RPMI7951 (cell line): ENCODE measurements around the gene EEF2K. TPM values are rescaled to one million over a fixed set of nuclear protein-coding genes. Genes with fewer than 3 reads are reported as not detected.
"Not testable (repeated sequence)": the region's sequence is repeated elsewhere in the genome, so short reads cannot be mapped to it uniquely, and the experiment has no call there.

Experiments used
- DNase-seq: peaks from one replicate; pipeline ENCODE4 v3.0.0-alpha.2; 2012; ENCODE audit warnings: low read depth
- total RNA-seq: library from RNA; depleted of rRNA; stranded (reverse); fragments of >200 nt; shearing (Covaris generic); gene quantifications from 2 replicates; pipeline ENCODE4 v1.2.3, GENCODE V29; 2014

Gene EEF2K
- total RNA-seq, 1 experiment from 2014 or later, result 15.7 TPM

GRCh38 chr16:22293137-22294106 is 87.3 kb downstream of the EEF2K start:
- no peak for DNase-seq

- DNase-seq, result no peak
These were observed 90.4 kb downstream of the EEF2K start for GRCh38 chr16:22296225-22297113.

- DNase-seq, result peak; percentile 92
These were observed 91.2 kb downstream of the EEF2K start, which contains the start of gene POLR3E for GRCh38 chr16:22297114-22297870. POLR3E (plus strand) TSS chr16:22297409; CDS start chr16:22302969, 5,560 bp downstream.

DNA sequence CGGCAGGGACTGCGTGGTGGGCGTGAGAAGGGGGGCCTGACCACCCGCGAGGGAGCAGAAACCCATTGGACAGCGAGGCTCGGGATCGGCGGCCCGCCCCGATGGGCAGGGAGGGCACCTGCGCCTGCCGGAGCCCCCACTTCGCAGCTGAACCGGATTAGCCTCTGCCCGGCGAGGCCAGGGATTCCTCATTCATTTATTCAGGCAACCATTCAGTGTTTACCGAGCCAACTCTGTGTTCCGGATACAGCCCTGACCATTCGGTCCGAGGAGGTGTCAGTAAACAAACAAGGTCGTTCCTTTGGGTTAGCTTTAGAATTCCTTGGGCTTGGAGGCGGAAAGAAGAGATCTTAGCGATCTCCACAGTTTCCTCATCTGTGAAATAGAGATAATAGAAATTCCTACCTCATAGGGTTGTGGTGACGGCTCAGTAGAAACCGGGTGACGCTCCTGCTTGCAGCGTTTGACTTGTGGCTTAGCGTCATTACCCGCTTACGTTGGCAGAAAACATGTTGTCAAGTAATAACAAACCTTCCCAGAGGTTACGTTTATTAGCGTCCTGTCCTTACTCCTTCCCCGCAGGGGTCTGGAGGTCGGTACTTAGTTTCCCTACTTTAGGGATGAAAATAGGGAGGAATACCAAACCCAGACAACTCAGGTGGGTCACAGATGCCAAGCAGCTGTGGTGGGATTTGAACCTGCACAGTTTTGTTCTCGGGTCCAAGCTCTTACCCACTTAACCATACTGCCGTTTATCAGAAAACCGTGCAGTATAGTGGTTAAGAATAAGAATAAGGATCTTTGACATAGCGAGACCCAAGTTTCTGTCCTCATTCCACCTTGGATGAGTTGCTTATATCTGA is 92.0 kb downstream of the EEF2K start:
- peak; percentile 91 for DNase-seq

- DNase-seq, result no peak
These were observed 93.0 kb downstream of the EEF2K start for GRCh38 chr16:22299036-22299435.

DNA sequence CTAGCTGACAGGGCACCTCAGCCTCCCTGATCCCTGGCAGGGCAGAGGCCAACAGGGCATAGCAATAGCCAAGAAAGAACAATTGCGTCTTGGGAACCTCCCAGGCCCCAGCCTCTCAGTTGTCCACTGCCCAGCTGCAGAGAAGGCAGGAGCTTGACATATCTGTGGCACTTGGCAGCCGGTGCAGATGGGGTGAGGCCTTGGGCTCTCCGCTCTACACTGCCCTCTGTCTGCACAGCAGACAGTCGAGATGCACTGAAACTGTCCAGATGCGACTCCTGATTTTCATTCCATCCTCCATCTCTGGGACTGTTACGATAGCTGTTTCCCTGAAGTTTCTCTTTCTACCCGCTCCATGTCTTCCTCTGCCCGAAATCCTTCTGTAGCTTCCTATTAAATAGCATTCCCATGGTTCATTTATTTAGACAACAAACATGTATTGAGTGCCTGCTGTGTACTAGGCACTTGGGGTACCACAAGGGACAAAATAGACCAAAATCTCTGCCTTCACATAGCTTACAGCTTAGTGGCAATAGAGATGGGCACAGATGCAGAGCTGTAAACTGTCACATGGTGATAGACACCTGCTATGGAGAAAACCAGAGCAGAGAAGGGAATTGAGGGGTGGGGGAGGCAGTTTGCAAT is 94.5 kb downstream of the EEF2K start:
- peak; percentile 59 for DNase-seq

DNA sequence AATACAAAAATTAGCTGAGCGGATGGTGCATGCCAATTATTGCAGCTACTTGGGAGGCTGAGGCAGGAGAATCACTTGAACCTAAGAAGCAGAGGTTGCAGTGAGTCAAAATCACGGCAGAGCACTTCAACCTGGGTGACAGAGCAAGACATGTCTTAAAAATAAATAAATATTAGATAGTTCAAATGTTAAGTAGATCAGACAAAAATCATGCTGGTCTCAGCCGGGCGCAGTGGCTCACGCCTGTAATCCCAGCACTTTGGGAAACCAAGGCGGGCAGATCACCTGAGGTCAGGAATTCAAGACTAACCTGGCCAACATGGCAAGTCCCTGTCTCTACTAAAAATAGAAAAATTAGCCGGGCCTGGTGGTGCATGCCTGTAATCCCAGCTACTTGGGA is 95.3 kb downstream of the EEF2K start:
- not testable (repeated sequence) for DNase-seq

DNA sequence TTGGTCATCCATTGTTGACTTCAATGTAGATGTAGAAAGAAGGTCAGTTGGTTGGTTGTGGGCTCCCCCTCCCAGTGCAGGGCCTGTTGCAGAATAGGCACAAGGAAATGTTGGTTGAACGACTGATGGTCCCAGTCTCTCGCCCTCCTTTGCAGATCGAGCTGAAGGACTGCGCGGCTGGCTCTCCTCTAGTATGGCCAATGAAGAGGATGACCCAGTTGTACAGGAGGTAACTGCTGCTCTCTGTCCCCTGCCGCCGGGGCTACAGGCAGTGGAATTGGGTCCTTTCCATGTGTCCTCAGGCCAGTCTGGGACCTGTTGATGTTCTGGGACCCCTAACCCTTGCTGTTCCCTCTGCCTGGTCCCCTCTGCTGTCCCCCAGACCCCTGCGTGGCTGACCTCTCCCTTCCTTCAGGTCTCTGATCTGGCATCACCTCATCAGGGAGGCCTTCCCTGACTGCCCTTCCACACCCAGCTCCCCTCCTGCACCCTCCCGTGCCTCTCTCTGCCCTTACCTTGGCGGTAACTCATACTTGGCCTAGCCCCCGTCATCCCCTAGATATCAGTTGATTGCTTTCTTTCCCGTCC is 96.8 kb downstream of the EEF2K start:
- DNase-seq, result no peak

- no peak for DNase-seq
These were observed 98.3 kb downstream of the EEF2K start for GRCh38 chr16:22304411-22304810.

GRCh38 chr16:22306788-22307187 is 100.7 kb downstream of the EEF2K start:
- DNase-seq, result no peak

DNA sequence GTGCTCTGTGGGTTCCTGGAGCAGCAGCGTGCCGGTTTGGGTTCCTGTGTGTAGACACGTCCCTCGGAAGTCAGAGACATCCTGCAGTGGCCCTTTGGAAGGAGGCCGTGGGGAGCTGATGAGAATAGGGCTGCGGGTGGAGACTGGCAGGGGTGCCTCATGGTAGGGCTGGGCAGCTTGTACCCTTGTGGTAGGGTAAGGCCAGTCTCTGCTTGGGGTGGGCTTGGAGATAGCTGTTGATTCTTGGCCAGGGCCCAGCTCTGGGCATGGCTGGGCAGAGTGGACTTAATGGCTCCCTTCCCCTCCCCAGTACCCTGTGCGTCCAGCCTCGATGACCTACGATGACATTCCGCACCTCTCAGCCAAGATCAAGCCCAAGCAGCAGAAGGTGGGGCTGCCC is 101.8 kb downstream of the EEF2K start:
- no peak for DNase-seq

DNA sequence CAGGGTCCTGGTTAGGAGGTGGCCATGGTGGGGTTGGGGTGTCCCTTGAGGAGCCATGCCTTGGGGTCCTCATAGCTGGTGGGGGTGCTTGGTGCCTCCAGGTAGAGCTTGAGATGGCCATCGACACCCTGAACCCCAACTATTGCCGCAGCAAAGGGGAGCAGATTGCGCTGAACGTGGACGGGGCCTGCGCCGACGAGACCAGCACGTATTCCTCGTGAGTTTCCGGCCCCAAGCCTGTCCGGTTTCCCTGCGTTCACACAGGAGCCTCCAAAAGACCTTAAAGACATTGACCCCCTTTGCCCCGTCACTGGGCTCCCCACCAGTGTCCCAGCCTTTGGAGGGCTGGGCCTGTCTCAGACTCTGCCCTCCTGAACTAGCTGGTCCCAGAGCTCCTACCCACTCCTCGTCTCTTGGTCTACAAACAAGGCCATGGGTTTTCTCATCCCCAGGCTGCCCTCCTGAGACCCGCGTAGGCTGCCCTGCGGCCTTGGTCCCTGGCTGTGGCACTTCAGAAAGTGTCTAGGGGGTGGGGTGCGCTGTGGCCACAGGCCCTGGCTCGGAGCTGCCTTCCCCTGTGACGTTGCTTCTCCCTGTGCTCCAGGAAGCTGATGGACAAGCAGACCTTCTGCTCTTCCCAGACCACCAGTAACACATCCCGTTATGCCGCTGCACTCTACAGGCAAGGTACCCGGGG is 102.9 kb downstream of the EEF2K start:
- no peak for DNase-seq

- no peak for DNase-seq
These were observed 105.4 kb downstream of the EEF2K start for GRCh38 chr16:22311520-22311919.

GRCh38 chr16:22312897-22313781 is 107.1 kb downstream of the EEF2K start:
- no peak for DNase-seq

DNA sequence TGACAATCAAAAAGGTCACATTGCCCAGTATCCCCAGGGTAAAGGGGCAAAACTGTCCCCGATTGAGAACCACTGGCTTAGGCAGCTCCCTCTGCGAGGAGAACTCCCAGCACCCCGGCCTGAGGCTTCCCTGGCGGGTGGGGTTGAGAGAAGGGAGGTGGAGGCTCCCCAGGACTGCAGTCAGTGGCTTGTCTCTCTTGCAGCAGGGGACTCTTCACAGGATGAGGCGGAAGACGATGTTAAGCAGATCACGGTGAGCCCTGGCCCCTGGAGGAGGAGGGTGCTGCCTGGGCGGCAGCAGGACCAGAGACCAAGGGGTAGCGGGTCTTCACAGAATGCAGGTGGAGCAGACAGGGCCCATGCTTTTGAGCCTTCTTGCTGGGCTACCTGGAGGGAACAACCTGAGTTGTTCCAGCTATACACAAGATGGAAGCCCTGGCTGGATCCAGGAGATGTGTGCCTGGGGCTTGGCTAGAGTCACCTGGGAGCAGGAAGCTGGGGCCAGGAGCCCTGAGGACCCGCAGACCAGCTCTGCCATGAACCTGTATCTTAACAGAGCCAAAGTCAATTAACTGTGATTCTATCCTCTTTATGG is 107.9 kb downstream of the EEF2K start:
- DNase-seq, result no peak

- DNase-seq, result no peak
These were observed 108.9 kb downstream of the EEF2K start for GRCh38 chr16:22314661-22315626.
